H1 (cell line): ENCODE data around the gene TINAGL1. TPM values are rescaled to one million over a fixed set of nuclear protein-coding genes. Genes with fewer than 3 reads are reported as not detected.

Experiments used
- CTCF ChIA-PET: fragments of 300-600 bp; sonication (Branson Sonifier 250); formaldehyde crosslinking; loops from one replicate; lab custom pipeline; 2021; ENCODE audit not compliant: partially characterized antibody; lab: Charles Lee
- POLR2A ChIA-PET: fragments of 300-600 bp; sonication (Branson Sonifier 250); formaldehyde crosslinking; loops from one replicate; lab custom pipeline; 2021; ENCODE audit warnings: inconsistent platforms; ENCODE audit not compliant: partially characterized antibody; lab: Charles Lee
- DNase-seq, 2 experiments: peaks; one replicate each; pipeline versions ENCODE4 v3.0.0 to v3.0.0-alpha.2; 2010 to 2022; ENCODE audit warnings: low spot score in 2 of 2, low read depth in 1 of 2, mixed read lengths in 1 of 2
- FAIRE-seq: peaks from 2 replicates; lab custom pipeline; 2011; peaks lifted over from hg19 to GRCh38; lab: Jason Lieb, UNC
- H2AFZ ChIP-seq: 2 replicates; pipeline ENCODE4 v1.8.1; 2012; ENCODE audit warnings: low read length, inconsistent platforms
- H2AK5ac ChIP-seq: 2 replicates; pipeline ENCODE4 v1.6.1; 2013; ENCODE audit warnings: low read depth, low read length
- H2BK120ac ChIP-seq: replicated peaks from 2 replicates; pipeline ENCODE3; 2013; ENCODE audit warnings: low read depth, low read length, inconsistent platforms
- H2BK12ac ChIP-seq: 2 replicates; pipeline ENCODE4 v1.6.1; 2013; ENCODE audit warnings: low read depth, low read length
- H2BK15ac ChIP-seq: 2 replicates; pipeline ENCODE4 v1.6.1; 2013; ENCODE audit warnings: low read length
- H2BK20ac ChIP-seq: 2 replicates; pipeline ENCODE4 v1.6.1; 2013; ENCODE audit warnings: low read length
- H2BK5ac ChIP-seq: 2 replicates; pipeline ENCODE4 v1.6.1; 2013; ENCODE audit warnings: low read depth, low read length
- H3K14ac ChIP-seq: 2 replicates; pipeline ENCODE4 v1.6.1; 2013; ENCODE audit warnings: inconsistent platforms; ENCODE audit not compliant: insufficient read length
- H3K18ac ChIP-seq: 2 replicates; pipeline ENCODE4 v1.6.1; 2013; ENCODE audit warnings: low read length; ENCODE audit errors: extremely low read depth
- H3K23ac ChIP-seq: 2 replicates; pipeline ENCODE4 v1.6.1; 2013; ENCODE audit warnings: inconsistent platforms; ENCODE audit not compliant: insufficient read length
- H3K23me2 ChIP-seq: 2 replicates; pipeline ENCODE4 v1.6.1; 2013; ENCODE audit warnings: low read depth, low read length
- H3K27ac ChIP-seq: 2 replicates; pipeline ENCODE4 v1.6.1; 2011; ENCODE audit warnings: low read depth, low read length, inconsistent platforms
- H3K27me3 ChIP-seq, 4 experiments: replicated peaks in 1 of 4; 1 replicate in 1 of 4; 2 replicates in 3 of 4; pipeline versions ENCODE4 v1.6.1 to v1.8.1; 2011 to 2013; ENCODE audit warnings: low read length in 3 of 4, mild to moderate bottlenecking in 3 of 4, inconsistent platforms in 2 of 4, mixed read lengths in 2 of 4, moderate library complexity in 1 of 4; ENCODE audit not compliant: control insufficient read depth in 3 of 4, insufficient read depth in 3 of 4; ENCODE audit errors: extremely low read depth in 1 of 4
- H3K36me3 ChIP-seq, 4 experiments: 2 replicates each; pipeline versions ENCODE4 v1.6.1 to v1.8.1; 2011 to 2013; ENCODE audit warnings: mild to moderate bottlenecking in 4 of 4, low read length in 3 of 4, moderate library complexity in 2 of 4, control low read depth in 1 of 4, inconsistent platforms in 1 of 4; ENCODE audit not compliant: insufficient read depth in 4 of 4, control insufficient read depth in 2 of 4
- H3K4ac ChIP-seq: replicated peaks from 2 replicates; pipeline ENCODE3; 2013; ENCODE audit warnings: low read length, low read depth, mixed read lengths, inconsistent platforms; ENCODE audit not compliant: insufficient read length
- H3K4me1 ChIP-seq, 4 experiments: replicated peaks in 1 of 4; 1 replicate in 1 of 4; 2 replicates in 3 of 4; pipeline versions ENCODE4 v1.6.1 to v1.8.1; 2011 to 2013; ENCODE audit warnings: low read length in 3 of 4, inconsistent platforms in 2 of 4, mixed read lengths in 1 of 4; ENCODE audit not compliant: insufficient read depth in 4 of 4, control insufficient read depth in 3 of 4
- H3K4me2 ChIP-seq, 2 experiments: 2 replicates each; pipeline versions ENCODE4 v1.6.1 to v1.8.1; 2011 to 2013; ENCODE audit warnings: low read depth in 2 of 2, low read length in 2 of 2, control low read depth in 1 of 2, inconsistent platforms in 1 of 2, mild to moderate bottlenecking in 1 of 2; ENCODE audit not compliant: insufficient read depth in 1 of 2
- H3K4me3 ChIP-seq, 4 experiments: fragments of 200-600, 300-600 bp in 1 of 4; sonication (generic), shearing (Covaris generic), sonication (Bioruptor Twin) in 1 of 4; 2 replicates each; pipeline versions ENCODE4 v1.5.1 to v1.8.1; 2011 to 2016; ENCODE audit warnings: low read length in 4 of 4, low read depth in 3 of 4, control low read depth in 2 of 4, inconsistent platforms in 2 of 4, mild to moderate bottlenecking in 2 of 4, mixed read lengths in 1 of 4, moderate library complexity in 1 of 4; ENCODE audit not compliant: insufficient read depth in 2 of 4; ENCODE audit errors: extremely low read depth in 1 of 4
- H3K56ac ChIP-seq: replicated peaks from 2 replicates; pipeline ENCODE3; 2013; ENCODE audit warnings: low read depth, mild to moderate bottlenecking, mixed read lengths, low read length, inconsistent platforms; ENCODE audit not compliant: insufficient read length
- H3K79me1 ChIP-seq: 2 replicates; pipeline ENCODE4 v1.6.1; 2013; ENCODE audit warnings: low read depth, low read length, control low read depth
- H3K79me2 ChIP-seq, 2 experiments: 2 replicates each; pipeline versions ENCODE4 v1.6.1 to v1.8.1; 2012 to 2013; ENCODE audit warnings: low read length in 2 of 2, mild to moderate bottlenecking in 2 of 2, inconsistent platforms in 1 of 2; ENCODE audit not compliant: insufficient read depth in 2 of 2, control insufficient read depth in 1 of 2
- H3K9ac ChIP-seq, 4 experiments: replicated peaks in 1 of 4; 1 replicate in 1 of 4; 2 replicates in 3 of 4; pipeline versions ENCODE4 v1.6.1 to v1.8.1; 2011 to 2013; ENCODE audit warnings: low read depth in 3 of 4, low read length in 3 of 4, control low read depth in 2 of 4, mild to moderate bottlenecking in 2 of 4, moderate library complexity in 2 of 4, inconsistent platforms in 1 of 4; ENCODE audit errors: extremely low read depth in 1 of 4
- H3K9me3 ChIP-seq, 2 experiments: 2 replicates each; pipeline versions ENCODE4 v1.6.1 to v1.8.1; 2012 to 2013; ENCODE audit warnings: mild to moderate bottlenecking in 2 of 2, moderate library complexity in 2 of 2, control low read depth in 1 of 2, inconsistent platforms in 1 of 2, low read depth in 1 of 2, low read length in 1 of 2, mixed read lengths in 1 of 2; ENCODE audit not compliant: insufficient read depth in 2 of 2
- H4K20me1 ChIP-seq, 2 experiments: replicated peaks in 1 of 2; 2 replicates each; pipeline versions ENCODE3 to v1.8.1; 2011 to 2013; ENCODE audit warnings: inconsistent platforms in 2 of 2, low read length in 2 of 2, mild to moderate bottlenecking in 1 of 2; ENCODE audit not compliant: insufficient read depth in 2 of 2, control insufficient read depth in 1 of 2
- H4K5ac ChIP-seq: 2 replicates; pipeline ENCODE4 v1.6.1; 2013; ENCODE audit warnings: low read length, low read depth, mixed read lengths, inconsistent platforms; ENCODE audit not compliant: insufficient read length
- H4K8ac ChIP-seq: 2 replicates; pipeline ENCODE4 v1.8.0; 2013; ENCODE audit warnings: mild to moderate bottlenecking, moderate library complexity, low read length, inconsistent platforms; ENCODE audit not compliant: insufficient read depth; ENCODE audit errors: extremely low read depth
- H4K91ac ChIP-seq: replicated peaks from 2 replicates; pipeline ENCODE3; 2013; ENCODE audit warnings: low read length, mixed read lengths, inconsistent platforms; ENCODE audit not compliant: insufficient read length
- CHD1 ChIP-seq: IDR thresholded peaks from 2 replicates; pipeline ENCODE4 v1.6.1; 2012; ENCODE audit warnings: low read depth, low read length, improper control_type of control experiment
- CTBP2 ChIP-seq: IDR thresholded peaks from 2 replicates; pipeline ENCODE4 v1.7.0; 2011; ENCODE audit warnings: borderline replicate concordance, mild to moderate bottlenecking, moderate library complexity, mixed read lengths, low read length; ENCODE audit not compliant: insufficient read depth, insufficient read length
- FOSL1 ChIP-seq: IDR thresholded peaks from 2 replicates; pipeline ENCODE4 v1.6.1; 2011; ENCODE audit warnings: mild to moderate bottlenecking, low read depth, low read length, moderate library complexity; ENCODE audit not compliant: insufficient read depth
- GABPA ChIP-seq: IDR thresholded peaks from 2 replicates; pipeline ENCODE4 v1.6.1; 2011; ENCODE audit warnings: mild to moderate bottlenecking, low read length, moderate library complexity, borderline replicate concordance; ENCODE audit not compliant: insufficient read depth
- KDM1A ChIP-seq: fragments of 200-600, 300-600 bp; sonication (generic); IDR thresholded peaks from 2 replicates; pipeline ENCODE4 v1.7.1; 2016; ENCODE audit warnings: mild to moderate bottlenecking, low read length, borderline replicate concordance
- NANOG ChIP-seq: IDR thresholded peaks from 2 replicates; pipeline ENCODE4 v1.6.1; 2011; ENCODE audit warnings: low read length, low read depth, mild to moderate bottlenecking, inconsistent platforms; ENCODE audit not compliant: insufficient read depth, poor library complexity, severe bottlenecking
- RAD21 ChIP-seq, 2 experiments: IDR thresholded peaks in 1 of 2; conservative IDR thresholded peaks in 1 of 2; 2 replicates each; pipeline ENCODE4 v1.6.1; 2011; ENCODE audit warnings: low read depth in 2 of 2, low read length in 2 of 2, improper control_type of control experiment in 1 of 2, inconsistent platforms in 1 of 2, mild to moderate bottlenecking in 1 of 2, moderate library complexity in 1 of 2
- WGBS, 2 experiments: shearing (Covaris generic) in 1 of 2; methylation state at CpG; one replicate each; pipeline versions ENCODE4 v1.1.6 to v1.1.7; 2013 to 2015; ENCODE audit warnings: low lambda C conversion rate in 2 of 2, mixed read lengths in 2 of 2, inconsistent platforms in 1 of 2, low coverage in 1 of 2, missing lambda C conversion rate in 1 of 2; ENCODE audit not compliant: insufficient replicate concordance in 2 of 2, insufficient coverage in 1 of 2, insufficient read length in 1 of 2; ENCODE audit errors: extremely low coverage in 1 of 2, missing lambda C conversion rate in 1 of 2; 5-methylcytosine and 5-hydroxymethylcytosine counted together
- polyA plus RNA-seq, 7 experiments: library from polyadenylated mRNA; depleted of rRNA in 3 of 7; stranded (reverse) in 5 of 7; unstranded in 2 of 7; fragments of >200 nt in 5 of 7; fragments of 200-250 nt in 2 of 7; gene quantifications; 1 replicate in 5 of 7; 2 replicates in 1 of 7; 4 replicates in 1 of 7; pipeline versions ENCODE4 v1.2.1 to v1.2.3, GENCODE V29; 2011 to 2013; ENCODE audit warnings: missing spikeins in 2 of 7, mixed read lengths in 2 of 7
- total RNA-seq: library from RNA; stranded (reverse); fragmentation: NEBNext Ultra II Directional; extraction: Animal tissue kit (Norgen Biotek cat#: 25700); gene quantifications from 2 replicates; pipeline ENCODE4 v1.2.1, GENCODE V29; 2021
- TF ChIP-seq, protein P1 (sequence below): IDR thresholded peaks from 2 replicates; pipeline ENCODE4 v1.6.1; 2012; ENCODE audit warnings: inconsistent platforms

TINAGL1 gene
- total and polyA plus RNA-seq, 2 of the 8 experiments (the other 6 are each of a cell fraction or from before 2014, with no cell fraction given) = 11.2 to 21.7 TPM

DNA sequence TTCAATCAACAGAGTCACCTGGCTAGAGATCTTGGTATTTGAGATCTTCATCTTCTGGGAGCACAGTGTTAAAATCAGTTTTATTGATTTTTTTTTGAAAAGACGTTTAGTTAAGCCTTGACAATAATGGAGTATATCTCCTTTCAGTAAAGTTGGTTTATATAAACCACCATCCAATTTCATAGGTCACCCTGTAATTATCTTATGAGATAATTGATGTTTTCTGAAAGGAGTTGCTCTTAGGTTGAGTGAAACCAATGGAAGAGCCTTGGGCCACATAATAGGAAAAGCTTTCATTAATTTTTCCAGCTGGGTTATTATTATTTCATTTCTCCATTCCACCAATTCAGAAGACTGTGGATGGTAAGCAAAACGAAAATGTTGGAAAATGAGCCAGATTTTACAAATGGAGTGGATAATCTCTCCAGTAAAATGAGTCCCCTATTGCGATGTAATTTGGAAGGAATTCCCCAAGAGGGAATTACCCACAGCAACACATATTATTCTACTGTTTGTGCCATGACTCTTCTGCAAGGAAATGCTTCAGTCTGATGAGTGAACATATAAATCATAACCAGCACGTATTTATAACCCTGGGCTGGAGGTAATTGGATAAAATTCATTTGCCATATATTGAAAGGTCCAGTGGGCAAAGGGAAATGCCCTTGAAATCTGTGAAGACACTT lies 46.2 kb upstream of the TINAGL1 start:
- no peaks in the 10 kb centered on the region for H3K4me1 ChIP-seq
- no peaks in the 10 kb centered on the region for H3K79me2 ChIP-seq
- no peaks in the 10 kb centered on the region for H3K79me1 ChIP-seq
- no peak overlapping the region for H3K4ac ChIP-seq
- no peak overlapping the region for H2AK5ac ChIP-seq
- no peak overlapping the region for H4K91ac ChIP-seq
- H3K27me3 ChIP-seq = no peaks in the 10 kb centered on the region
- no peak overlapping the region for H3K23ac ChIP-seq
- H3K14ac ChIP-seq = no peak overlapping the region
- H3K36me3 ChIP-seq = no peaks in the 10 kb centered on the region
- H4K20me1 ChIP-seq = no peaks in the 10 kb centered on the region
- H2AFZ ChIP-seq = no peak overlapping the region
- no peak for DNase-seq
- H3K9ac ChIP-seq = no peak overlapping the region
- no peak overlapping the region for H2BK5ac ChIP-seq
- H3K9me3 ChIP-seq = no peaks in the 10 kb centered on the region
- no peak overlapping the region for H2BK12ac ChIP-seq
- ChIA-PET POLR2A (no interaction called here), CTCF (interaction anchor here (1.3 to 2.6 kb wide), 4 partner anchors 13 to 22 kb away, joined by 3 to 10 read pairs (median 6); no protein-coding TSS in a partner anchor)
- no peak overlapping the region for H3K27ac ChIP-seq
- H4K8ac ChIP-seq = no peak overlapping the region
- no peak for FAIRE-seq
- WGBS, 2 experiments = 62% methylated on average over 4 of the region's 4 CpGs; no CpG with 5 or more reads in 1 of the 2 experiments
- no peaks in the 10 kb centered on the region for H3K23me2 ChIP-seq
- H2BK20ac ChIP-seq = no peak overlapping the region
- H3K4me3 ChIP-seq = no peak overlapping the region
- no peak overlapping the region for H3K18ac ChIP-seq
- no peak overlapping the region for H4K5ac ChIP-seq
- no peak overlapping the region for H3K56ac ChIP-seq
- no peak overlapping the region for H2BK120ac ChIP-seq
- H2BK15ac ChIP-seq = no peak overlapping the region
- H3K4me2 ChIP-seq = no peak overlapping the region
- no peak for TF ChIP-seq RAD21 (IDR thresholded peaks at IDR 0.05 in 1 of 2, conservative IDR thresholded peaks at IDR 0.05 in 1 of 2; ENCODE audit: low read depth in 2 of 2, low read length in 2 of 2)
- no peak for TF ChIP-seq NANOG
- TF ChIP-seq CTBP2 = no peak
- TF ChIP-seq CHD1 = no peak
- no peak for TF ChIP-seq KDM1A
- TF ChIP-seq, protein P1, sequence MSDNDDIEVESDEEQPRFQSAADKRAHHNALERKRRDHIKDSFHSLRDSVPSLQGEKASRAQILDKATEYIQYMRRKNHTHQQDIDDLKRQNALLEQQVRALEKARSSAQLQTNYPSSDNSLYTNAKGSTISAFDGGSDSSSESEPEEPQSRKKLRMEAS = no peak
- TF ChIP-seq GABPA = no peak
- no peak for TF ChIP-seq FOSL1
